ENCODE data around the gene C4orf33.
"Not testable (repeated sequence)": the region's sequence is repeated elsewhere in the genome, so short reads cannot be mapped to it uniquely, and the experiment has no call there.

C4orf33 gene

GRCh38 chr4:129098531-129099001, 2.6 kb downstream of the C4orf33 start:
- DNase-seq (ENCODE audit: low read depth, low spot score) = no peak
- no peaks in the 10 kb centered on the region for H3K9me3 ChIP-seq (ENCODE audit: insufficient read depth, low read length)
- H3K9ac ChIP-seq (ENCODE audit: insufficient read length, low read depth) = no peak overlapping the region
- TF ChIP-seq ZNF274 (IDR thresholded peaks at IDR 0.05; ENCODE audit: low read depth, low read length) = no peak
- no peak for TF ChIP-seq YY1 (IDR thresholded peaks at IDR 0.05; ENCODE audit: insufficient read depth, insufficient read length)
- TF ChIP-seq SUZ12 (IDR thresholded peaks at IDR 0.05; ENCODE audit: extremely low read depth, insufficient read depth, insufficient read length) = no peak
- H3K27me3 ChIP-seq (ENCODE audit: insufficient read depth, insufficient read length) = no peaks in the 10 kb centered on the region
- H3K4me3 ChIP-seq (ENCODE audit: insufficient read length, low read depth) = no peak overlapping the region
- no peaks in the 10 kb centered on the region for H3K4me1 ChIP-seq (ENCODE audit: insufficient read depth, insufficient read length)
- H3K36me3 ChIP-seq (ENCODE audit: insufficient read depth, insufficient read length, low read length) = no peaks in the 10 kb centered on the region

GRCh38 chr4:129109965-129110824, 14.2 kb downstream of the C4orf33 start:
- Histone ChIP-seq H3K36me3 (ENCODE audit: insufficient read depth, insufficient read length, low read length) (no peaks in the 10 kb centered on the region), H3K9me3 (ENCODE audit: insufficient read depth, low read length) (no peaks in the 10 kb centered on the region), H3K27me3 (ENCODE audit: insufficient read depth, insufficient read length) (no peaks in the 10 kb centered on the region), H3K9ac (ENCODE audit: insufficient read length, low read depth) (no peak overlapping the region), H3K4me3 (ENCODE audit: insufficient read length, low read depth) (no peak overlapping the region), H3K4me1 (ENCODE audit: insufficient read depth, insufficient read length) (no peaks in the 10 kb centered on the region)
- no peak for DNase-seq (ENCODE audit: low read depth, low spot score)
- TF ChIP-seq SUZ12 (IDR thresholded peaks at IDR 0.05; ENCODE audit: extremely low read depth, insufficient read depth, insufficient read length) (no peak), ZNF274 (IDR thresholded peaks at IDR 0.05; ENCODE audit: low read depth, low read length) (no peak), YY1 (IDR thresholded peaks at IDR 0.05; ENCODE audit: insufficient read depth, insufficient read length) (no peak)

DNA sequence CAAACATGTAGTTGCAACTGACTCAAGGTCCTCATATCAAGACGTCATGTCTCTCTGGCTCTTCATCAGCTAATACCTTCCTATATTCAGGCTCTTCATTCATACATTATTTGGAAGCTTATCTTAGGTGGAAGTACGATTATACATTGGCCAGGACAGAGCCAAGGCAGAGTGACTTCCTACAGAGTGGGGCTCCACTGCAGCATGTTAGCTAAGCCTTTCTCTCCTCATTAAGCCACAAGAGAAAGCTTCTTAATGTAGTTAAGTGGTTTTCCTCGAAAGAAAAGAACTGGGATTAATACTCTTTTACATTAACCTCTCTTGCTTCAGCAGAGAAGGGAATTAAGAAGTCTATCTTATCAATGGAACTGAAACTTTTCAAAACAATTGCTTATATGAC, 15.0 kb downstream of the C4orf33 start:
- DNase-seq (ENCODE audit: low read depth, low spot score) = no peak
- Histone ChIP-seq H3K4me3 (ENCODE audit: insufficient read length, low read depth) (no peak overlapping the region), H3K27me3 (ENCODE audit: insufficient read depth, insufficient read length) (no peaks in the 10 kb centered on the region), H3K9ac (ENCODE audit: insufficient read length, low read depth) (no peak overlapping the region), H3K36me3 (ENCODE audit: insufficient read depth, insufficient read length, low read length) (no peaks in the 10 kb centered on the region), H3K4me1 (ENCODE audit: insufficient read depth, insufficient read length) (no peaks in the 10 kb centered on the region), H3K9me3 (ENCODE audit: insufficient read depth, low read length) (no peaks in the 10 kb centered on the region)
- TF ChIP-seq ZNF274 (IDR thresholded peaks at IDR 0.05; ENCODE audit: low read depth, low read length) (no peak), YY1 (IDR thresholded peaks at IDR 0.05; ENCODE audit: insufficient read depth, insufficient read length) (no peak), SUZ12 (IDR thresholded peaks at IDR 0.05; ENCODE audit: extremely low read depth, insufficient read depth, insufficient read length) (no peak)

- H3K36me3 ChIP-seq (ENCODE audit: insufficient read depth, insufficient read length, low read length) = no peaks in the 10 kb centered on the region
- no peak for DNase-seq (ENCODE audit: low read depth, low spot score)
These were observed 16.0 kb downstream of the C4orf33 start for GRCh38 chr4:129111919-129112318.

GRCh38 chr4:129113434-129113833, 17.5 kb downstream of the C4orf33 start:
- TF ChIP-seq SUZ12 (IDR thresholded peaks at IDR 0.05; ENCODE audit: extremely low read depth, insufficient read depth, insufficient read length) (no peak), ZNF274 (IDR thresholded peaks at IDR 0.05; ENCODE audit: low read depth, low read length) (no peak), YY1 (IDR thresholded peaks at IDR 0.05; ENCODE audit: insufficient read depth, insufficient read length) (no peak)
- H3K27me3 ChIP-seq (ENCODE audit: insufficient read depth, insufficient read length) = no peaks in the 10 kb centered on the region
- no peak for DNase-seq (ENCODE audit: low read depth, low spot score)
- no peak overlapping the region for H3K9ac ChIP-seq (ENCODE audit: insufficient read length, low read depth)
- H3K4me1 ChIP-seq (ENCODE audit: insufficient read depth, insufficient read length) = no peaks in the 10 kb centered on the region
- H3K36me3 ChIP-seq (ENCODE audit: insufficient read depth, insufficient read length, low read length) = no peaks in the 10 kb centered on the region
- no peak overlapping the region for H3K4me3 ChIP-seq (ENCODE audit: insufficient read length, low read depth)
- H3K9me3 ChIP-seq (ENCODE audit: insufficient read depth, low read length) = no peaks in the 10 kb centered on the region

More at GRCh38 chr4:129111919-129112318, 16.0 kb downstream of the C4orf33 start:
- no peaks in the 10 kb centered on the region for H3K27me3 ChIP-seq (ENCODE audit: insufficient read depth, insufficient read length)
- TF ChIP-seq SUZ12 (IDR thresholded peaks at IDR 0.05; ENCODE audit: extremely low read depth, insufficient read depth, insufficient read length) (no peak), YY1 (IDR thresholded peaks at IDR 0.05; ENCODE audit: insufficient read depth, insufficient read length) (no peak), ZNF274 (IDR thresholded peaks at IDR 0.05; ENCODE audit: low read depth, low read length) (no peak)
- no peak overlapping the region for H3K9ac ChIP-seq (ENCODE audit: insufficient read length, low read depth)
- H3K4me3 ChIP-seq (ENCODE audit: insufficient read length, low read depth) = no peak overlapping the region
- H3K9me3 ChIP-seq (ENCODE audit: insufficient read depth, low read length) = no peaks in the 10 kb centered on the region
- no peaks in the 10 kb centered on the region for H3K4me1 ChIP-seq (ENCODE audit: insufficient read depth, insufficient read length)

- Histone ChIP-seq H3K9me3 (ENCODE audit: insufficient read depth, low read length) (no peaks in the 10 kb centered on the region), H3K36me3 (ENCODE audit: insufficient read depth, insufficient read length, low read length) (no peaks in the 10 kb centered on the region), H3K4me1 (ENCODE audit: insufficient read depth, insufficient read length) (no peaks in the 10 kb centered on the region), H3K27me3 (ENCODE audit: insufficient read depth, insufficient read length) (no peaks in the 10 kb centered on the region), H3K9ac (ENCODE audit: insufficient read length, low read depth) (no peak overlapping the region), H3K4me3 (ENCODE audit: insufficient read length, low read depth) (no peak overlapping the region)
- TF ChIP-seq ZNF274 (IDR thresholded peaks at IDR 0.05; ENCODE audit: low read depth, low read length) = no peak
- TF ChIP-seq YY1 (IDR thresholded peaks at IDR 0.05; ENCODE audit: insufficient read depth, insufficient read length) = no peak
- no peak for TF ChIP-seq SUZ12 (IDR thresholded peaks at IDR 0.05; ENCODE audit: extremely low read depth, insufficient read depth, insufficient read length)
- DNase-seq (ENCODE audit: low read depth, low spot score) = no peak
These were observed 18.0 kb downstream of the C4orf33 start for GRCh38 chr4:129113919-129114318.

GRCh38 chr4:129117705-129118104, 21.8 kb downstream of the C4orf33 start:
- TF ChIP-seq ZNF274 (IDR thresholded peaks at IDR 0.05; ENCODE audit: low read depth, low read length) (no peak), YY1 (IDR thresholded peaks at IDR 0.05; ENCODE audit: insufficient read depth, insufficient read length) (no peak), SUZ12 (IDR thresholded peaks at IDR 0.05; ENCODE audit: extremely low read depth, insufficient read depth, insufficient read length) (no peak)
- Histone ChIP-seq H3K27me3 (ENCODE audit: insufficient read depth, insufficient read length) (no peaks in the 10 kb centered on the region), H3K9me3 (ENCODE audit: insufficient read depth, low read length) (no peaks in the 10 kb centered on the region), H3K36me3 (ENCODE audit: insufficient read depth, insufficient read length, low read length) (no peaks in the 10 kb centered on the region), H3K4me1 (ENCODE audit: insufficient read depth, insufficient read length) (no peaks in the 10 kb centered on the region), H3K4me3 (ENCODE audit: insufficient read length, low read depth) (no peak overlapping the region), H3K9ac (ENCODE audit: insufficient read length, low read depth) (no peak overlapping the region)
- no peak for DNase-seq (ENCODE audit: low read depth, low spot score)

GRCh38 chr4:129126614-129127013, 30.7 kb downstream of the C4orf33 start:
- not testable (repeated sequence) for H3K4me3 ChIP-seq (ENCODE audit: insufficient read length, low read depth)

More at GRCh38 chr4:129126614-129127013, 30.7 kb downstream of the C4orf33 start:
- H3K9me3 ChIP-seq (ENCODE audit: insufficient read depth, low read length); H3K27me3 ChIP-seq (ENCODE audit: insufficient read depth, insufficient read length); DNase-seq (ENCODE audit: low read depth, low spot score); H3K36me3 ChIP-seq (ENCODE audit: insufficient read depth, insufficient read length, low read length); H3K9ac ChIP-seq (ENCODE audit: insufficient read length, low read depth); H3K4me1 ChIP-seq (ENCODE audit: insufficient read depth, insufficient read length): not testable (repeated sequence)
